Suprapubic skin (tissue), 4 donors: ENCODE results near the gene OR3A3.

Source experiments
- EP300 ChIP-seq: sonication (generic); formaldehyde crosslinking; IDR thresholded peaks from one replicate; pipeline ENCODE4 v1.6.1; 2017; ENCODE audit warnings: antibody characterized with exemption
- POLR2A ChIP-seq, 2 donors: fragments of 450-650 bp; IDR thresholded peaks; one replicate each; pipeline ENCODE4 v1.6.1; 2017; ENCODE audit warnings: antibody characterized with exemption in 2 of 2, mild to moderate bottlenecking in 2 of 2, moderate library complexity in 2 of 2
- POLR2AphosphoS5 ChIP-seq, 3 donors: sonication (generic); formaldehyde crosslinking; IDR thresholded peaks; one replicate each; pipeline ENCODE4 v1.6.1; 2017; ENCODE audit warnings: antibody characterized with exemption in 3 of 3
- TF ChIP-seq, protein P1 (sequence below), 2 donors: fragments of 200-600 bp in 1 of 2; fragments of 450-650 bp in 1 of 2; sonication (generic) in 1 of 2; IDR thresholded peaks; one replicate each; pipeline ENCODE4 v1.5.1; 2016 to 2019; ENCODE audit warnings: antibody characterized with exemption in 2 of 2, mild to moderate bottlenecking in 1 of 2, moderate library complexity in 1 of 2

DNA sequence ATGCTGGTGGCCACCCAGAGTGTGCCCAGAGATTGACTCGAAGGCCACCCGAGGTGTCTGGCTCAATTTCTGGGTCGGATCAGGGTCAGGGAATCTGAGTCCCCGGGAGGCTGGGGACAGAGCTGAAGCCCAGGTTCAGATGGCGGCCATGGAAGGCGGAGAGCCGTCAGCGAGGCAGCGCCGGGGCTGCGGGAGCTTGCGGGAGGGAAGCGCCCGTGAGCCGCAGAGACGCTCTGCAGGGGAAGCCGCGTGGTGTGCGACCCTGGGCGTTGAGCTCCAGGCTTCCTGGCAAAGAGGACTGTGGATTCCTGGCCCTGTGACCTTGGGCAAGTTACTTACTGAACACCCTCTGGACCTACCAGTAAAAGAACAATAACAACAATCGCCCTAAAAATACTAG lies 61.0 kb downstream of the OR3A3 start:
- no peak for TF ChIP-seq POLR2A (IDR thresholded peaks at IDR 0.05)
- TF ChIP-seq, protein P1, sequence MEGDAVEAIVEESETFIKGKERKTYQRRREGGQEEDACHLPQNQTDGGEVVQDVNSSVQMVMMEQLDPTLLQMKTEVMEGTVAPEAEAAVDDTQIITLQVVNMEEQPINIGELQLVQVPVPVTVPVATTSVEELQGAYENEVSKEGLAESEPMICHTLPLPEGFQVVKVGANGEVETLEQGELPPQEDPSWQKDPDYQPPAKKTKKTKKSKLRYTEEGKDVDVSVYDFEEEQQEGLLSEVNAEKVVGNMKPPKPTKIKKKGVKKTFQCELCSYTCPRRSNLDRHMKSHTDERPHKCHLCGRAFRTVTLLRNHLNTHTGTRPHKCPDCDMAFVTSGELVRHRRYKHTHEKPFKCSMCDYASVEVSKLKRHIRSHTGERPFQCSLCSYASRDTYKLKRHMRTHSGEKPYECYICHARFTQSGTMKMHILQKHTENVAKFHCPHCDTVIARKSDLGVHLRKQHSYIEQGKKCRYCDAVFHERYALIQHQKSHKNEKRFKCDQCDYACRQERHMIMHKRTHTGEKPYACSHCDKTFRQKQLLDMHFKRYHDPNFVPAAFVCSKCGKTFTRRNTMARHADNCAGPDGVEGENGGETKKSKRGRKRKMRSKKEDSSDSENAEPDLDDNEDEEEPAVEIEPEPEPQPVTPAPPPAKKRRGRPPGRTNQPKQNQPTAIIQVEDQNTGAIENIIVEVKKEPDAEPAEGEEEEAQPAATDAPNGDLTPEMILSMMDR (IDR thresholded peaks at IDR 0.05), result no peak
- no peak for TF ChIP-seq POLR2AphosphoS5 (IDR thresholded peaks at IDR 0.05)
- no peak for TF ChIP-seq EP300
